Amniotic epithelial cell (primary cell): ENCODE results near the gene CACNA1B.
"Not testable (repeated sequence)": the region's sequence is repeated elsewhere in the genome, so short reads cannot be mapped to it uniquely, and the experiment has no call there.

Experiments used
- DNase-seq: peaks from one replicate; pipeline ENCODE4 v3.0.0-alpha.2; 2010; ENCODE audit warnings: low read depth

CACNA1B gene

GRCh38 chr9:138073408-138073807 is 195.8 kb downstream of the CACNA1B start:
- DNase-seq, result no peak

- DNase-seq, result no peak
Measured at GRCh38 chr9:138073808-138074207, 196.2 kb downstream of the CACNA1B start.

GRCh38 chr9:138074516-138074915 is 196.9 kb downstream of the CACNA1B start:
- no peak for DNase-seq

GRCh38 chr9:138075496-138075895 is 197.9 kb downstream of the CACNA1B start:
- DNase-seq, result no peak

GRCh38 chr9:138075961-138076649 is 198.5 kb downstream of the CACNA1B start:
- DNase-seq, result no peak

- no peak for DNase-seq
Measured at GRCh38 chr9:138076650-138077009, 199.0 kb downstream of the CACNA1B start.

- no peak for DNase-seq
Measured at GRCh38 chr9:138077126-138077525, 199.5 kb downstream of the CACNA1B start.

- no peak for DNase-seq
Measured at GRCh38 chr9:138077898-138078540, 200.4 kb downstream of the CACNA1B start.

- no peak for DNase-seq
Measured at GRCh38 chr9:138078846-138079245, 201.3 kb downstream of the CACNA1B start.

- no peak for DNase-seq
Measured at GRCh38 chr9:138080979-138081378, 203.4 kb downstream of the CACNA1B start.

GRCh38 chr9:138082918-138083636 is 205.5 kb downstream of the CACNA1B start:
- no peak for DNase-seq

- no peak for DNase-seq
Measured at GRCh38 chr9:138083873-138084272, 206.3 kb downstream of the CACNA1B start.

- no peak for DNase-seq
Measured at GRCh38 chr9:138085568-138085967, 208.0 kb downstream of the CACNA1B start.

- not testable (repeated sequence) for DNase-seq
Measured at GRCh38 chr9:138092057-138092456, 214.5 kb downstream of the CACNA1B start.

- no peak for DNase-seq
Measured at GRCh38 chr9:138094028-138094427, 216.4 kb downstream of the CACNA1B start.

GRCh38 chr9:138095813-138096518 is 218.4 kb downstream of the CACNA1B start:
- no peak for DNase-seq

- DNase-seq, result no peak
Measured at GRCh38 chr9:138096519-138096845, 218.9 kb downstream of the CACNA1B start.

GRCh38 chr9:138097501-138097991 is 220.0 kb downstream of the CACNA1B start:
- no peak for DNase-seq

- no peak for DNase-seq
Measured at GRCh38 chr9:138098116-138098907, 220.7 kb downstream of the CACNA1B start.

- no peak for DNase-seq
Measured at GRCh38 chr9:138098908-138099791, 221.6 kb downstream of the CACNA1B start.
